CD14-positive monocyte (primary cell): ENCODE results near the gene PEA15. TPM values are rescaled to one million over a fixed set of nuclear protein-coding genes. Genes with fewer than 3 reads are reported as not detected.
A peak's percentile ranks its signal among the peaks of the same experiment; 100 is the strongest.

ENCODE experiments used
- DNase-seq, 3 donors: peaks; one replicate each; pipeline ENCODE4 v3.0.0-alpha.2; 2011 to 2022
- H2AFZ ChIP-seq: 2 replicates; pipeline ENCODE4 v1.6.0; 2012; ENCODE audit warnings: mild to moderate bottlenecking, low read depth, low read length, inconsistent platforms; ENCODE audit not compliant: insufficient read depth, poor library complexity, severe bottlenecking
- H3K27ac ChIP-seq, 2 donors: 1 replicate in 1 of 2; 2 replicates in 1 of 2; pipeline ENCODE4 v1.5.1; 2012 to 2013; ENCODE audit warnings: low read length in 2 of 2, control low read depth in 1 of 2, inconsistent platforms in 1 of 2, low read depth in 1 of 2, mild to moderate bottlenecking in 1 of 2
- H3K27me3 ChIP-seq, 2 donors: one replicate each; pipeline versions ENCODE4 v1.6.0 to v1.6.1; 2011 to 2013; ENCODE audit warnings: low read length in 2 of 2; ENCODE audit not compliant: control insufficient read depth in 2 of 2, insufficient read depth in 2 of 2
- H3K36me3 ChIP-seq, 2 donors: replicated peaks in 1 of 2; 1 replicate in 1 of 2; 2 replicates in 1 of 2; pipeline versions ENCODE4 v1.5.1 to v1.6.1; 2012 to 2013; ENCODE audit warnings: low read length in 2 of 2, control low read depth in 1 of 2, inconsistent platforms in 1 of 2, mild to moderate bottlenecking in 1 of 2; ENCODE audit not compliant: insufficient read depth in 2 of 2, control insufficient read depth in 1 of 2
- H3K4me1 ChIP-seq, 2 donors: 1 replicate in 1 of 2; 2 replicates in 1 of 2; pipeline versions ENCODE4 v1.5.1 to v1.6.1; 2012 to 2013; ENCODE audit warnings: low read length in 2 of 2, control low read depth in 1 of 2, inconsistent platforms in 1 of 2, mild to moderate bottlenecking in 1 of 2, moderate library complexity in 1 of 2; ENCODE audit not compliant: insufficient read depth in 2 of 2, control insufficient read depth in 1 of 2
- H3K4me2 ChIP-seq: replicated peaks from 2 replicates; pipeline ENCODE3; 2012; ENCODE audit warnings: low read length, moderate library complexity, mild to moderate bottlenecking; ENCODE audit not compliant: poor library complexity, severe bottlenecking; ENCODE audit errors: extremely low read depth
- H3K4me3 ChIP-seq, 3 experiments: fragments of 200-600 bp in 1 of 3; sonication (generic) in 1 of 3; replicated peaks in 1 of 3; 1 replicate in 2 of 3; 2 replicates in 1 of 3; pipeline ENCODE4 v1.5.1; 2011 to 2013; ENCODE audit warnings: low read length in 3 of 3, mild to moderate bottlenecking in 3 of 3, control low read depth in 2 of 3, low read depth in 2 of 3, inconsistent platforms in 1 of 3, moderate library complexity in 1 of 3
- H3K79me2 ChIP-seq: 2 replicates; pipeline ENCODE4 v1.6.0; 2012; ENCODE audit warnings: mild to moderate bottlenecking, control low read depth, inconsistent platforms, low read length, moderate library complexity; ENCODE audit not compliant: insufficient read depth
- H3K9ac ChIP-seq: 2 replicates; pipeline ENCODE4 v1.6.0; 2017; ENCODE audit warnings: low read length, mild to moderate bottlenecking; ENCODE audit not compliant: insufficient read depth, poor library complexity, severe bottlenecking
- H3K9me3 ChIP-seq, 2 donors: replicated peaks in 1 of 2; 1 replicate in 1 of 2; 2 replicates in 1 of 2; pipeline versions ENCODE4 v1.5.1 to v1.6.1; 2012 to 2013; ENCODE audit warnings: low read length in 2 of 2, control low read depth in 1 of 2; ENCODE audit not compliant: control insufficient read depth in 1 of 2, insufficient read depth in 1 of 2
- H4K20me1 ChIP-seq: 2 replicates; pipeline ENCODE4 v1.6.0; 2012; ENCODE audit warnings: mild to moderate bottlenecking, low read length, control low read depth, moderate library complexity; ENCODE audit not compliant: insufficient read depth
- H3K27ac Mint-ChIP-seq, 7 donors: one replicate each; pipeline ENCODE4 v1.8.0; 2020; ENCODE audit warnings: mild to moderate bottlenecking in 7 of 7, mixed read lengths in 7 of 7, moderate library complexity in 6 of 7, inconsistent platforms in 2 of 7
- H3K27me3 Mint-ChIP-seq, 3 donors: one replicate each; pipeline ENCODE4 v1.8.0; 2021 to 2022; ENCODE audit warnings: low read depth in 3 of 3, mild to moderate bottlenecking in 3 of 3, mixed read lengths in 3 of 3, moderate library complexity in 3 of 3, inconsistent platforms in 1 of 3
- H3K36me3 Mint-ChIP-seq, 2 donors: one replicate each; pipeline ENCODE4 v1.8.0; 2020; ENCODE audit warnings: mixed read lengths in 2 of 2, inconsistent platforms in 1 of 2, mild to moderate bottlenecking in 1 of 2
- H3K4me1 Mint-ChIP-seq: one replicate; pipeline ENCODE4 v1.8.0; 2020; ENCODE audit warnings: mild to moderate bottlenecking, mixed read lengths
- H3K4me3 Mint-ChIP-seq, 2 donors: one replicate each; pipeline ENCODE4 v1.8.0; 2020; ENCODE audit warnings: mild to moderate bottlenecking in 2 of 2, mixed read lengths in 2 of 2, moderate library complexity in 1 of 2
- H3K9me3 Mint-ChIP-seq, 7 donors: one replicate each; pipeline ENCODE4 v1.8.0; 2020 to 2022; ENCODE audit warnings: mixed read lengths in 7 of 7, mild to moderate bottlenecking in 6 of 7, moderate library complexity in 6 of 7, inconsistent platforms in 2 of 7
- CTCF ChIP-seq: fragments of 200-600 bp; IDR thresholded peaks from one replicate; pipeline ENCODE4 v1.8.0; 2022; ENCODE audit warnings: antibody characterized with exemption, mild to moderate bottlenecking
- WGBS: methylation state at CpG from one replicate; pipeline ENCODE4 v1.1.5; 2013; ENCODE audit warnings: missing lambda C conversion rate; ENCODE audit not compliant: insufficient coverage; 5-methylcytosine and 5-hydroxymethylcytosine counted together
- intact Hi-C, 2 donors: fragments of 100-400 bp; cut with micrococcal nuclease; formaldehyde crosslinking; loops; one replicate each; pipeline versions ENCODE4 v1.15.0 to v1.15.1; 2023
- polyA plus RNA-seq, 3 donors: library from polyadenylated mRNA; depleted of rRNA in 1 of 3; unstranded in 2 of 3; stranded (reverse) in 1 of 3; fragments of 300-500 nt in 2 of 3; fragments of >200 nt in 1 of 3; fragmentation: Illumina TruSeq in 2 of 3; gene quantifications; 1 replicate in 2 of 3; 2 replicates in 1 of 3; pipeline ENCODE4 v1.2.3, GENCODE V29; 2012 to 2021

The PEA15 gene
- polyA plus RNA-seq, 3 donors: 23.6 to 163 (median 38.1) TPM

- Histone ChIP-seq H3K79me2 (peaks cover 54% of the 10 kb centered on the region), H3K4me1 (peaks cover 21 to 23% of the 10 kb centered on the region in 2 donors), H2AFZ (no peak overlapping the region), H3K27ac (peak overlapping the region in 1 of 2 donors; percentile 99), H3K9ac (peak overlapping the region; percentile 98), H3K9me3 (no peaks in the 10 kb centered on the region), H3K4me3 (peak overlapping the region in 2 of 3 experiments; percentile 98 to 100), H3K27me3 (no peaks in the 10 kb centered on the region), H4K20me1 (peaks cover 6% of the 10 kb centered on the region), H3K36me3 (peaks cover 3 to 22% of the 10 kb centered on the region in 2 donors), H3K4me2 (peak overlapping the region; percentile 86)
- Mint-ChIP-seq H3K9me3 (no peaks in the 10 kb centered on the region), H3K4me1 (peaks cover 28% of the 10 kb centered on the region), H3K4me3 (peak overlapping the region; percentile 97 to 99), H3K27me3 (peaks cover 0 to 3% (median 0%) of the 10 kb centered on the region in 3 donors), H3K36me3 (peaks cover 13 to 28% of the 10 kb centered on the region in 2 donors), H3K27ac (peak overlapping the region; percentile 35 to 99 (median 98))
- intact Hi-C loops: no loop called here
- 100% methylated on average over 1 of the region's 6 CpGs for WGBS
- DNase-seq: no peak
- TF ChIP-seq CTCF: no peak
These were observed 55.5 kb downstream of the PEA15 start for GRCh38 chr1:160260406-160261382.

- peak overlapping the region; percentile 97 to 99 (median 98) for H3K27ac Mint-ChIP-seq
- Histone ChIP-seq H3K27me3 (no peaks in the 10 kb centered on the region), H3K9ac (peak overlapping the region; percentile 98), H3K79me2 (peaks cover 46% of the 10 kb centered on the region), H3K4me1 (peaks cover 21 to 23% of the 10 kb centered on the region in 2 donors), H3K9me3 (no peaks in the 10 kb centered on the region), H4K20me1 (peaks cover 6% of the 10 kb centered on the region), H3K27ac (peak overlapping the region; percentile 91 to 99), H2AFZ (peak overlapping the region; percentile 89), H3K4me3 (peak overlapping the region; percentile 52 to 100 (median 98)), H3K36me3 (peaks cover 0 to 17% of the 10 kb centered on the region in 2 donors), H3K4me2 (peak overlapping the region; percentile 86)
- peak; percentile 65 to 86 (median 73) for DNase-seq
- peaks cover 13 to 24% of the 10 kb centered on the region in 2 donors for H3K36me3 Mint-ChIP-seq
- WGBS: no CpG with 5 or more reads among the region's 8 CpGs
- H3K4me3 Mint-ChIP-seq: peak overlapping the region; percentile 97 to 99
- no peaks in the 10 kb centered on the region for H3K9me3 Mint-ChIP-seq
- intact Hi-C loops: no loop called here
- no peak for TF ChIP-seq CTCF
- H3K4me1 Mint-ChIP-seq: peaks cover 28% of the 10 kb centered on the region
- H3K27me3 Mint-ChIP-seq: peaks cover 0 to 3% (median 0%) of the 10 kb centered on the region in 3 donors
These were observed 56.3 kb downstream of the PEA15 start for GRCh38 chr1:160261556-160261892.
